Measurements from ENCODE around the gene WDR26.
"Not testable (repeated sequence)": the region's sequence is repeated elsewhere in the genome, so short reads cannot be mapped to it uniquely, and the experiment has no call there.

Gene WDR26

GRCh38 chr1:224434691-224435317, at the start of gene WDR26:
Gene WDR26 (minus strand): TSS chr1:224434797.
- peak; percentile 70 for DNase-seq

- not testable (repeated sequence) for DNase-seq
Observed at GRCh38 chr1:224483206-224483605, 48.6 kb upstream of the WDR26 start.

DNA sequence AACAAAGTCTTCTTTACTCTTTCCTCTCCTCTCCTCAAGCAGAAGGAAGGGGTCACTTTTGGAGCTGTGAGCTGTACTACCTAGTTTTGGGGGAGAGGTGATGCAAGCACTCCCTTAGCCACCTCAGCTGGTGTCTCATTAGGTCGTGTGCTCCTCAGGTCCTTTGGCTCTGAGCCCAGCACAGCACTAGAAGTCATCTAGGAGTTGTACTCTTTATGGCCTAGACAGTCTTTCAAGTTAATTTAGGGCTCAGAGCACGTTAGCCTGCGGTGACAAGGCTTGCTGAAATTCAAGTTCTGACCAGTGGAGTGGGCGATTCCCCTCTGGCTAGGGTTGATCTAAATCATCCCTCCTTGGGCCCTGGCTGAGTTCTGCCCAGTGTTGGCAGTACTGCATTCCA, 48.0 kb upstream of the WDR26 start:
- no peak for DNase-seq

GRCh38 chr1:224481601-224482000, 47.0 kb upstream of the WDR26 start:
- no peak for DNase-seq

DNA sequence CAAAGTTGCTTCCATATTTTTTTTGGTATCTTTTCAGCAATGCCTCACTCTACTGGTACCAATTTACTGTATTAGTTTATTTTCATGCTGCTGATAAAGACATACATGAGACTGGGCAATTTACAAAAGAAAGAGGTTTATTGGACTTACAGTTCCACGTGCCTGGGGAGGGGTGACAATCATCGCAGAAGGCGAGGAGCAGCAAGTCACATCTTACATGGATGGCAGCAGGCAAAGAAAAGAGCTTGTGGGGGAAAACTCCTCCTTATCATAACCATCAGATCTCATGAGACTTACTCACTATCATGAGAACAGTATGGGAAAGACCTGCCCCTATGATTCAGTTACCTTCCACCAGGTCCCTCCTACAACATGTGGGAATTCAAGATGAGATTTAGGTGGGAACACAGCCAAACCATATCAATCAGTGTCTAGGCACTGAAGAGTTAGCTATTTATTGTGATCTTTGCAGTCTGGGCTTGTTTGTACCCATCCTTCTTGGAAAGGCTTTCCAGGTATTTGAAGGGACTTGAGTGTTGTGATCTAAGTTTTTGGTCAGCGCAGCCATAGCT, 46.4 kb upstream of the WDR26 start:
- not testable (repeated sequence) for DNase-seq

DNA sequence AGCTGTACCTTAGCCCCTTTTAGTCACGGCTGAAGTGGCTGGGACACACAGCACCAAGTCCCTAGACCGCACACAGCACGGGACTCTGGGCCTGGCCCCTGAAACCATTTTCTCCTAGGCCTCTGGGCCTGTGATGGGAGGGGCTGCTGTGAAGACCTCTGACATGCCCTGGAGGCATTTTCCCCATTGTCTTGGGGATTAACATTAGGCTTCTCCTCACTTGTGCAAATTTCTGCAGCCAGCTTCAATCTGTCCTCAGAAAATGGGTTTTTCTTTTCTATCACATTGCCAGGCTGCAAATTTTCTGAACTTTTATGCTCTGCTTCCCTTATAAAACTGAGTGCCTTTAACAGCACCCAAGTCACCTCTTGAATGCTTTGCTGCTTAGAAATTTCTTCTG, 45.6 kb upstream of the WDR26 start:
- DNase-seq: not testable (repeated sequence)

DNA sequence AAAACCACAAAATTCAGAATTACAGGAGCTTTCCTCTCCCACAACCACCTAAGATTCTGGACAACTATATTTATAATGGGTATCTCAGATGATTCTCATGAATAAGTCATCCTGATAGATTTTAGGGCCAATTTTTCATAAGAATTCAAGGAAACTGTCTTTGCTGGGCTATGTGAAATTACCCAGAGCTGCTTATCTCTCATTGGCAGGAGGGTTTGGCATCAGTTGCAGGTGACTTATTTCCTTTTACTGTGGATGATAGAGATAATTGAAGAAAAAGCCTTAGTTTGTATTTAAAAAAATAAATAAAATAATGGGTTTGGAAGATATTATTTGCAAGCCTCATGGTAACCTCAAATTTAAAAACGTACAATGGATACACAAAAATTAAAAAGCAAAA, 38.2 kb upstream of the WDR26 start:
- no peak for DNase-seq

- DNase-seq: no peak
Observed at GRCh38 chr1:224466154-224466553, 31.6 kb upstream of the WDR26 start.

GRCh38 chr1:224459966-224460365, 25.4 kb upstream of the WDR26 start:
- no peak for DNase-seq

GRCh38 chr1:224458996-224459395, 24.4 kb upstream of the WDR26 start:
- DNase-seq: no peak

DNA sequence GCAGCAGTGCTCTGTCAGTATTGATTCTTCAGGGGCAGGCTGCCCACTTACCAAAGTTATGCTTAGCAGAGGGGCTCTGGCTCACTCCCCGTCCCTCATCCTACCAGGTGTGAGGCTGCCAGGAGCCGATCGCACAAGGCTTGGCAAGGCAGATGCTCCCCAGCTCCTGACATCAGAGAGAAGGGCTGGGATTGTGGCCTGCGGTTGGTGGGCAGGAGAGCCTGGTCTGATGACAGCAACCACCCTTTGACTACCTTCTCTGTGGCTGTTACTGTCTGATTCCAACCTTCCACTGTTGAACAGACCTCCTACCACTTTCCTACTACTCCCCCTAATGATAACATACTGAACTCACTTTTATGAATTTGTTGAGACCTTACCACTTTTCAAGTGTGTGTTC, 23.7 kb upstream of the WDR26 start:
- DNase-seq: no peak

DNA sequence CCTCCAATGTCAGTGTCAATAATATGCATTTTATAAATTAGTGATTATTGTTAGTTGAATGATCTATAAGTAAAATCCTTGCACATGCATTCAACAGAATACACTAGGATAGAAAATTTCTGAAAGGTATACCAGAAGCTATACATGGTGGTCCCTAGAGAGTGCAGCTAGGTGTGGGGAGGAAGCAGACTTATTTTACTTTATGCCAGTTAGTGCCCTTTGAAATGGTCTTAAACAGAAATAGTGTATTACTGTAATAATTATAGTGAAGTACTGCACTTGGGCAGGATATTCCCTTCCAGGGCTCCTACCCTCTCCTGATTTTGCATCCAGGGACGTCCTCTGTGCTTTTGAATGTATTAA, 23.2 kb upstream of the WDR26 start:
- no peak for DNase-seq

- no peak for DNase-seq
Observed at GRCh38 chr1:224456637-224456953, 22.0 kb upstream of the WDR26 start.

GRCh38 chr1:224454402-224455055, 19.9 kb upstream of the WDR26 start:
- no peak for DNase-seq

DNA sequence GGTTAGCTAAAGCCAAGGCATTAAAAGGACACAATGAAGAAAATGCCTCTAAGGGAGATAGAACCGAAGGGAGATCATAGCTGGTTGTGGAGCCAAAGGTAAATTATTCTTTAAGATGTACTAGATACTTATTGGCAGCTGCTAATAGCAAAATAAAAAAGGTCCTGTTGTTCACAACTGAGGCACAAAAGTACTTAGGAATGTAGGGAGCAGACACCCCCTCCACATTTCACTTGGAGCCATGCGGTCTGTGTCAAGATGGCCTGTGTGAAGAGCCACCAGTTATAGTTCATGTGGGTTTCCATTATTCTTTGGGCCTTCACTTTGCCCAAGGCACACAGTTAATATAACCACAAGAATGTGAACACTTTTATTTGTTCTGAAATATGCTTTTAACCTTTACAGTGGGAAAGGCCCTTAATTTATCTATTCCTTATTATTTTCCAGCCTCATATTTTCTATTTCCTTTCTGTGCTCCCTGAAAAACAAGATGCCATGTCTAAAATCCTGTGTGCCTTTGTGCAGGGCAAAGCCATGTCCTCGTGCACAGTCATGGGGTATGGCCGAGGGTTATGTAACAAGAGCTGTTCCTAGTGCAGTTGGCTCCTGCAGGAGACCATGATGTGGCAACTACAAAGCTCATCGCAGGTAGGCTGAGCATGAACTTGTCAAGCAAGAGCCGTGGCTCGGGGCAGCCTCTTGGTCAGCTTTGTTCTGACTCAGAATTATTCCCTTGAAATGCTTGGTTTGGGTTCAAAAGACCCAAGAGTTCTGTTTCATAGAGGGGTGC, 16.2 kb upstream of the WDR26 start:
- no peak for DNase-seq

DNA sequence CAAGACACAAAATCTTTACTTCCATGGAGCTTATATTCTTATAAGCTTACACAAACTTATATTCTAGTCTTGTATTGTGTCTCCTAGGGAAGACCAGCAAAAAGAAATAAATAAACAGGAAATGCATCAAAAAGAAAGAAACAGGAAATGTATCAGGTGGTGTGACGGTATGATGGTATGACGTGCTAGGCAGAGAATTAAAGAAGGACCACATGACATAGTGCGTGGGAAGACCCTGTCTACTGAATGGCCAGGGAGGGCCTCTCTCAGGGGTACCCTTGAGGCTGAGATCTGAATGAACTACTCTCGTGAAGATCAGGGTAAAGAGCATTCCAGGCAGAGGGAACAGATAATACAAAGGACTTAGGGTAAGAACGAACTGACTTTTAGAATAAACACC, 15.6 kb upstream of the WDR26 start:
- DNase-seq: no peak

GRCh38 chr1:224448453-224449017, 13.9 kb upstream of the WDR26 start:
- DNase-seq: no peak

DNA sequence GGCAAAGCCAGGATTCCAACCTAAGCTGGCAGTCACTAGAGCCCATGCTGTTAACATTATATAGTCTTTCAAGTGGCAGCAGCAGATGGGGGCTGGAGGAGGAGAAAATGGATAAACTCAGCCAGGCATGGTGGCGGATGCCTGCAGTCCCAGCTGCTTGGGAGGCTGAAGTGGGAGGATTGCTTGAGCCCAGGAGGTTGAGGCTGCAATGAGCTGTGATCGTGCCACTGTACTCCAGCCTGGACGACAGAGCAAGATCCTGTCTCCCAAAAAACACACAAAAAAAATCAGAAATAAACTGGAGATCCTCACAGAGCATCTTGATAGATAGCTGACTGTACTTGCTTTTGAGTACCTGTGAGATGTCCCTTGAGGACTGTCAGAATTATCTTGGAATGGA, 13.4 kb upstream of the WDR26 start:
- DNase-seq: no peak

- no peak for DNase-seq
Observed at GRCh38 chr1:224447251-224447650, 12.7 kb upstream of the WDR26 start.

GRCh38 chr1:224438989-224439388, 4.4 kb upstream of the WDR26 start:
- no peak for DNase-seq

GRCh38 chr1:224435999-224436398, 1.4 kb upstream of the WDR26 start:
- no peak for DNase-seq

- DNase-seq: no peak
Observed at GRCh38 chr1:224435318-224435763, 744 bp upstream of the WDR26 start.
